Stromal cell of bone marrow (primary cell): Measurements from ENCODE around the gene HMGB2.

Experiments
- DNase-seq: peaks from one replicate; pipeline ENCODE4 v3.0.0-alpha.2; 2012; ENCODE audit warnings: low read depth

HMGB2 gene

GRCh38 chr4:173334085-173334890, at the start of gene HMGB2:
HMGB2 (minus strand) TSS chr4:173334358; CDS start chr4:173333649, 709 bp downstream.
- DNase-seq = peak; percentile 100

- no peak for DNase-seq
Measured at GRCh38 chr4:173382349-173382748, 48.2 kb upstream of the HMGB2 start.

- no peak for DNase-seq
Measured at GRCh38 chr4:173381610-173382009, 47.5 kb upstream of the HMGB2 start.

GRCh38 chr4:173380987-173381386, 46.8 kb upstream of the HMGB2 start:
- DNase-seq = no peak

GRCh38 chr4:173379929-173380328, 45.8 kb upstream of the HMGB2 start:
- no peak for DNase-seq

- no peak for DNase-seq
Measured at GRCh38 chr4:173374588-173374987, 40.4 kb upstream of the HMGB2 start.

- peak; percentile 56 for DNase-seq
Measured at GRCh38 chr4:173371292-173372192, 37.4 kb upstream of the HMGB2 start.

GRCh38 chr4:173370477-173371291, 36.5 kb upstream of the HMGB2 start, which contains the start of gene SAP30:
SAP30 (plus strand) TSS chr4:173370954; CDS start chr4:173371183, 229 bp downstream.
- DNase-seq = peak; percentile 97

GRCh38 chr4:173370130-173370476, 35.9 kb upstream of the HMGB2 start:
- no peak for DNase-seq

GRCh38 chr4:173367946-173368345, 33.8 kb upstream of the HMGB2 start:
- DNase-seq = no peak

- DNase-seq = no peak
Measured at GRCh38 chr4:173367285-173367684, 33.1 kb upstream of the HMGB2 start.

GRCh38 chr4:173365359-173365996, 31.3 kb upstream of the HMGB2 start:
- no peak for DNase-seq

- no peak for DNase-seq
Measured at GRCh38 chr4:173362666-173363065, 28.5 kb upstream of the HMGB2 start.

- no peak for DNase-seq
Measured at GRCh38 chr4:173360587-173361221, 26.5 kb upstream of the HMGB2 start.

- DNase-seq = no peak
Measured at GRCh38 chr4:173357939-173358338, 23.8 kb upstream of the HMGB2 start.

- DNase-seq = no peak
Measured at GRCh38 chr4:173347467-173347866, 13.3 kb upstream of the HMGB2 start.

GRCh38 chr4:173346074-173346473, 11.9 kb upstream of the HMGB2 start:
- DNase-seq = no peak

- DNase-seq = no peak
Measured at GRCh38 chr4:173345648-173346047, 11.5 kb upstream of the HMGB2 start.

GRCh38 chr4:173343832-173344397, 9.8 kb upstream of the HMGB2 start:
- DNase-seq = no peak

- no peak for DNase-seq
Measured at GRCh38 chr4:173337463-173337862, 3.3 kb upstream of the HMGB2 start.
